Measurements from ENCODE around the gene SLC4A3.
"Not testable (repeated sequence)": the region's sequence is repeated elsewhere in the genome, so short reads cannot be mapped to it uniquely, and the experiment has no call there.

SLC4A3 gene

DNA sequence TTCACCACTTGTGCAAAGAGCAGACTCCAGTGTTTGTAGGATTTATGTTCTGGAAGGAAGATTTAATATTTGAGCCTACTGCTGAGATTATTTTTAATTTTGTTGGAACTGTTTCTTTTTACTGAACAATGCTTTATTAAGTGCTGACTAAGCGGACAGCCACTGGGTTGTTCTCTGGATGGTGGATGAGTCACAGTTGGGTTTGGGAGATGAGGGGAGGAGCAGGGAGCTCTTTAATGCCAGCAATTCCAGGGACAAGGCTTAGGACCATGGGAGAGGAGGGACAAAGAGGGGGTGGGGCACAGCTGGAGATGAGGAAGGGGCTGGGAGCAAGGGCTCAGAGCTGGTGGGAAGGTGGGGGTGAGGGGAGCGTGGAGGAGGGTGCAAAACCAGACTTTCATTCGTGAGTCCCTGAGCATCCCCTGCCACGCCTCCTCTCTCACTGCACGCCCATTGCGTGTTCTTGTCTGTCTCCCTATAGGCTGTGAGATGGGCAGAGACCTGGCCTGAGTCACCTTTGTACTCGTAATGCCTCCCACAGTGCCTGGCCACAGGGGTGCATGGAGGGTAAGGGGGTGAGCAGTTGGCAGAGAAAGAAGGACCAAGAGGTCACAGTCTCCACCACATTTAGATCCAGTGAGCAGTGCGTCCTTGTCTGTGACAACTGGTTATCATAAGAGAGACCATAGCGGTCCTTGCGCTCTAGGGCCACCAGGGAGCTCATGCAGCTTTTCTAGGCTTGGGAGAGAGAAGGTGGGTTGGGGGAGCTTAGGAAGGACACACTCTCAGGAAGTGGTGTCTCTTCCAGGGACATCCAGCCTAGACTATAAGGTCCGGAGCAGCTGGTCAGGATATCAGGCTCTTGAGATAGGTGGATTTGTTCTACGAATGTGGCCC lies 18.4 kb downstream of the SLC4A3 start:
- peak; percentile 21 for DNase-seq (ENCODE audit: low spot score)

GRCh38 chr2:219648176-219648575 lies 20.7 kb downstream of the SLC4A3 start:
- no peak for DNase-seq (ENCODE audit: low spot score)

DNA sequence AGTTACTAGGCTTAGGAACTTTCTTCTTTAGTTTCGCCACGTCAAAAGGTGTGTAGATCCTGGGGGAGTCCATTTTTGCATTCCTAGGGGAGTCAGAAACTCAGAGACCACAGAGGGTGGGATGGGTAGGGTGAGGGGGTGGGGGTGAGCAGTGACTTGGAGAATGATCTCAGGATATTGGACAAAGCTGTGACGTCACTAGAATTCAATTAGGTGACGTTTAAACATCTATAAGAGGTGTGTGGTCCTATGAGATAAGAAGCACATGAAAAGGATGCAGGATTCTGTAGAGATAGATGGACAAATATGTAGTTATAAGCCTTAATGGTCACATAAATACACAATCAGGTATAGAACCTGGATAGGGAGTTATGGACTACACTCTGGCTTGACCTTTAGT lies 21.5 kb downstream of the SLC4A3 start:
- DNase-seq (ENCODE audit: low spot score) = no peak

DNA sequence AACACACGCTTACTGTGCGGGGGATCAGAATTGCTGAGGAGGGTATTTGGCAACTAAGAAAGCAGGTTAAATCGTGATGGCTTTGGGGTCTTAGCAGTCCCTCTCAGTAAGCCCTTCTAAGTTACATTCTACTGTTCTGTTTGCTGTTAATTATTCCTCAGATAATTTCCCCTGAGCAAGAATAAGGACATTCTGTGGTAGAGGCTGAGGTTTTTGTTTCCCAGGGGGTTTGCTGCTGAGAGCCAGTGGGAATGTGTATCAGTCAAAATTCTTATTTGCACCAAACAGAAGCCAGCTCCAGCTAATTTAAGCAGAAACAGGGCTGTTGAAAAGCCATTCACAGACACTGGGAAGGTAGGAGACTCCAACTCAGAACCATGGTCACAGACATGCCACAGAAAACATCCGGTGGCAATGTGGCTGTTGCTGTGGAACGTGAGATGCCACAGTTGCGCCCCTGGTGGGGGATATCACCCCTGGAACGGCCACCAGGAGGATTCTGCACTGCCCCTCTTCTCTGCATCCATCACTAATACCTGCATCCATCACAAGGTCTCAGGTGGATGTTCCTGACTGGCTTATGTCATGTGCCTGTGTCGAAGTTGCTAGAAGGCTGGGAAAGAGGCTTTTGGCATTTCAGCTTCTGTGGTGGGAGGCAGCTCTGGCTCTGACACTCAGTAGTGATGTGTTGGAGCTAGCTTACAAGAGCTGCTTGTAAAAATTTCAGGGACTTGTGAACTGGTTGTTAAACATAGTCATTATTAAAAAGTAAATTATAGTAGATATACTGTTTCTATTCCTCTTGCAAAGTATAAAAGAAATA lies 23.2 kb downstream of the SLC4A3 start:
- DNase-seq (ENCODE audit: low spot score) = no peak

- not testable (repeated sequence) for DNase-seq (ENCODE audit: low spot score)
These were observed 24.2 kb downstream of the SLC4A3 start for GRCh38 chr2:219651656-219652055.

GRCh38 chr2:219656526-219656925 lies 29.1 kb downstream of the SLC4A3 start:
- no peak for DNase-seq (ENCODE audit: low spot score)

DNA sequence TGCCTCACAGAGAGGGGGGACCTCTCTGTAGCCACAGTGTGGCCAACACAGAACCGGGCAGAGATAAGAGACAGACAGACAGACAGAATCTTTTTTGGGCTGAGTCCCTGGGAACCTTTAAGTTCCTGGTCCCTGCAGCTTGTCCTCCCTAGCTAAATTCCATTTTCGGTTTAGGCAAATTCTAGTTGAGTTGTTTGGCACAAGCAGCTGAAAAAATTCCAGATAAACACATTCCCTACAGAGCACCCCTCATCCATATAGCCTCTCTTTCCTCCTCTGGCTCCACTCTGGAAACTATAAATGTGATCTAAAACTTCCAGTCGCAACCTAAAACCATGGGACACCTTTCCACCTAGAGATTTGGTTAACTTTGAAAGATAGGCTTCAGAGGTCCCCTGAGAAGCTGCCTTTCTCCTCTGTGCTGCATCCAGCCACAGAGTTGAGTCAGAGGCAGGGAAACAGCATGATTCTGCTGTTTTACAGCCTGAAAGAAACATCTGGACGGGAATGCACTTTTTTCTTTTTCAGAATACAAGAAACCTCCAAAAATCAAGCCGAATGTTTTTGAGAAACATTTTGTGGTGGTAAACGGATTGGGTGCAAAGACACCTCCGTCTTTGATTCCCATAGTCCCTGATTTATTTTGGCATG lies 30.9 kb downstream of the SLC4A3 start:
- no peak for DNase-seq (ENCODE audit: low spot score)

GRCh38 chr2:219658874-219659273 lies 31.4 kb downstream of the SLC4A3 start:
- DNase-seq (ENCODE audit: low spot score) = no peak

DNA sequence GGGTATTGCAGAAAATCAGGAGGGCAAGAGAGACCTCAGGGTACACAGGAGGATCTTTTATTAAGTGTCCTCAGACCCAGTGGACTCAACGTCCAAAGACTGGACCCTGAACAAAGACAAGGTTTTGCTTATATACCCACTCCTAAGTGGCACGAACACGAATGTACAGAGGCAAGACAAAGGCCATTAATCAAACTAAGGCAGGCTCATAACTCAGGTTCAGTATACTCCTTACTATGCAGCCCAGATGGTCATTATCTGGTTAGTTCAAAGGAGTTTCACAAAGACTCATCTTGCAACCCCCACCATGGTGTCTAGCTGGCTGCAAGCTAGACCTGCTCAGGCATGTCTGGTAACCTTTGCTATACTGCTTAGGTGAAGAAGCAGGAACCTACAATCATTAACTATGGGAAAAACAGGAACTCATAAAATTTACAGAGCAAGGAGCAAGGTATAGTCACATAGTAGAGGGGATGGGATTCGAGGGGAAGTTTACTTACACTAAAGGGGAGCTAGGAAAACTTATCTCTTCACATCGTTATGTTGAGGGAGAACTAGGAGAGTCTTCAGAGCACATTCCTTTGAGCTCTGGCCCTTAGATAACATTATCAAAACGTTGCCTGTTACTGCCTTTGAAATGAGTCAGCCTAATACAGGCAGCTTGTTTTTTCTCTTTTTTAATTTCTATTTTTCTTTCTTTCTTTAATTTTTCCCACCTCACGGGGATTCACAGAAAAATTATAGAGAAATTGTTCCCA lies 33.9 kb downstream of the SLC4A3 start:
- no peak for DNase-seq (ENCODE audit: low spot score)

GRCh38 chr2:219661955-219662395 lies 34.5 kb downstream of the SLC4A3 start:
- no peak for DNase-seq (ENCODE audit: low spot score)

- DNase-seq (ENCODE audit: low spot score) = no peak
These were observed 35.1 kb downstream of the SLC4A3 start for GRCh38 chr2:219662566-219662965.

DNA sequence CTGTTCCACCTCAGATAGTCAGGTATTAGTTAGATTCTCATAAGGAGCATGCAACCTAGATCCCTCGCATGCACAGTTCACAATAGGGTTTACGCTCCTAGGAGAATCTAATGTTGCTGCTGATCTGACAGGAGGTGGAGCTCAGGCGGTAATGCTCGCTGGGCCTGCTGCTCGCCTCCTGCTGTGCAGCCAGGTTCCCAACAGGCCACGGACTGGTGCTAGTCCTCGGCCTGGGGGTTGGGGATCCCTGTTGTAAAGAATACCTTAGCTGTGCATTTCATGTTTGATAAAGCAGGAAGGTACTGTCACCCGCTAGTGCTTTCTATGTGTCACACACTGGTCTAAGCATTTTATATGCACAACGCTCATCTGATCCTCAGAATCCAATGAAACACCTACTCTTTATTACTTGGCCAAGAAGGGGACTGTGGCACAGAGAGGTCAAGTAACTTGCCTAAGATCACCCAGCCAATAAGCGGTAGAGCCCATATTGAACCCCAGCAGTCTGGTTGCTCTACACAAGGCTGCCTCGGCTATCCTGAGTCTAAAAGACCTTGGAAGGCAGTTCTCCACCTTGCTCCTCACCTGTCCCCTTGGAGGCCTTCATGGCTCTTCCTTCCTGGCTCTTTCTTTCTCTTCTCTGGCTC lies 35.8 kb downstream of the SLC4A3 start:
- no peak for DNase-seq (ENCODE audit: low spot score)

DNA sequence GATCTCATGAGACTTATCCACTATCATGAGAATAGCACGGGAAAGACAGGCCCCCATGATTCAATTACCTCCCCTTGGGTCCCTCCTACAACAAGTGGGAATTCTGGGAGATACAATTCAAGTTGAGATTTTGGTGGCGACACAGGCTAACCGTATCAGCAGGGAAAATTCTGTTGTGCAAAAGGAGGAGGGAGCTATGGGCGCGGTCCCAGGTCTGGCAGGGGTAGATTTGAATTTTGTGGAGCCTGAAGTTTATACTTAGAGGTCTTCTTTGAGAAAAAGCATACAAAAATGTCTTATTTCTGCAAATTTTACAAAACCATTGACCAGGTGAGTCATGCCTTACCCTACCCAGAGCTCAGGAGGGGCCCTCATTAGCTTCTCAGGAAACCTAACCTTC lies 36.6 kb downstream of the SLC4A3 start:
- DNase-seq (ENCODE audit: low spot score) = no peak

DNA sequence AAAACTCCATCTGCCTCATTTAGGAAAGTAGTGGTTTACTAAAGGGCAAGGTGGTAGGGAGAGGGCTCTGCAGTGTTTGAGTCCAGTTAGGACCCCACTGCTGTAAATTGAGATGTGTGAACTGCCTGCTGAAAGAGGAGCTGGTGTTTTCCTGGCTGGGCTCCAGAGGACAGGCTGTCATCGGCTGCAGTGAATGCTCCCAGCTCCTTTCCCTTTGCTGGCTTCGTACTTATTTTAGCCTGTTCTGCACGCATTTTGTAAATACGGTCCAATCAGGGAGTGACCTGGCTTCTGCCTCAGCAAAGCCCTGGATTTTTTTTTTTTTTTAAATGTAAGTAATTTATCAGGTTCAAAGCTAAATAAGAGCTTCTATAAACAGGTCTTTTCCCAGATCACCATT lies 37.5 kb downstream of the SLC4A3 start:
- no peak for DNase-seq (ENCODE audit: low spot score)

DNA sequence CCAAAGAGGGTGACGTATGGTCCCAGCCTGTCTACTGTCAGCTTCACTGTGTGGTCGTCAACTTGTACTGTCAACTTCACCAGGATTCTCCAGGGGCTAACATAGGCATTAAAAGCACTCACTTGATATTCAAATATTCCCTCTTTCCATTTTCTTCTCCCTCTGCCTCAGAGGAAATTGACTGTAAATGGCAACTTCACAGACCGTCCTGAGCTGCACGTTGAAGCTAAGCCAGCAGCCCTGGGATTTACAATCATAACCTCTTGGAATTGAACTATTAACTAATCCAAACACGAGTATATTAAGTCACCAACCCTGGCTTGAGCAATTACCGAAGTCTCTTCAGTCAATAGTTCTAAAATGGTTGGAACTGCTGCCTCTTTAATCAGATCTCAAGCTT lies 38.5 kb downstream of the SLC4A3 start:
- no peak for DNase-seq (ENCODE audit: low spot score)

- no peak for DNase-seq (ENCODE audit: low spot score)
These were observed 40.9 kb downstream of the SLC4A3 start for GRCh38 chr2:219668316-219668715.

DNA sequence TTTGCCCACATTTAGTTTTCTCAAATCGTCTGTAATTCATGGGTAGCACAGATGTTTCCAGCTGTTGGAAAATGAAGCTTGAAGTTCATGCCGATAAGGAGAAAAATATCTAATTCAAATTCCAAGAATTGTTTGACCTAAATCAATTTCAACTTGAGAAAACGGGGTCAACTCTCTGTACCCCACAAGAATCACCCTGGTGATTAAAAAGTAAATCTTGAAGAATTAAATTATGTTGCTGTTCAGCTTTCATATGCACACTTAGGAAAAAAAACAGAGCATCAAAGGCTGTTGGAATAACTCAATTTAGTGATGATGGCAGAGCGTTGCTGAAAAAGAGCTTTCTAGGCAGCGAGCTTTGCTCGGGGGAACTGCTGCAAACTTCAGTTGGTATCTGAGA lies 43.0 kb downstream of the SLC4A3 start:
- no peak for DNase-seq (ENCODE audit: low spot score)

DNA sequence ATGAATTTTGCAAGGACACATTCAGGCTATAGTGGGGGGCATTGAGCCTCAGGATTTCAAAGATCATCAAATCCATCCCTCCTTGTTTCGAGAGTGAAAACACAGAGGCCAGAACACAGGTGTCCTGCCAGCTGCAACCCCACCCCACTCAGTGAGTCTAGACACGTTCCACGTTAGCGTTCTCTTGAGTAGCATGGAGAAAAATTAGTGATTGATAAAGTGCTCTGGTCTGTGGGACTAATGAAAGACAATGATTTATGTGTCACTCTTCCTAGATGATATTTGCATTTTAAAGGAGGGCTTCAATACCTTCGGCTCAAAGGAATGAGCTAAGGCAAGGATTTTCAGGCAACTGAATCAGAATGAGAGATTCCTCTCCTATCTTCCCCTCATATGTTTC lies 43.8 kb downstream of the SLC4A3 start:
- no peak for DNase-seq (ENCODE audit: low spot score)

GRCh38 chr2:219672406-219672805 lies 45.0 kb downstream of the SLC4A3 start:
- no peak for DNase-seq (ENCODE audit: low spot score)

DNA sequence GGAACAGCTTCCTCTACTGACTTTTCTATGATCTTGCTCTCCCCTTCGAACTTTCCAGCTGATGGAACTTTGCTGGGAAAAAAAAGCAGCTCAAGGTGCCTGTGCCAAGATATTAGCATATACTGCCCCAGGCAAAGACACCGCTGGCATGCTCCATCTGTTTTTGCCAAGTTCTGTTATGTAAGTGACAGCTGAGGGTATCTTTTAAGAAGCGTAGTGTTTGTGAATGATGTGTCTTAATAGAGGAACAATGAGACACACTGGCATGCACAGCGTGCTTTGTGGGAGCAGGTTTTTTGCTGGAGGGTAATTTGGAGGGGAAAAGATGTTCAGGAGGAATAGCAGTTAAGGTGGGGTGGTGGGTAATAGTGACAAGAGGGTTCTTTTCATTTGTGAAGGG lies 47.8 kb downstream of the SLC4A3 start:
- DNase-seq (ENCODE audit: low spot score) = no peak

GRCh38 chr2:219676586-219676985 lies 49.2 kb downstream of the SLC4A3 start:
- no peak for DNase-seq (ENCODE audit: low spot score)

Measured in kidney capillary endothelial cell (primary cell).